GM19463 (cell line): Measurements from ENCODE around the gene LYPD6B.

Experiments used
- ATAC-seq: cut with Tn5 transposase; IDR thresholded peaks from one replicate; pipeline ENCODE4 v1.9.1; 2021; ENCODE audit warnings: mild to moderate bottlenecking, moderate library complexity; ENCODE audit not compliant: unreplicated experiment

Gene LYPD6B

GRCh38 chr2:149037851-149038250 is 648 bp upstream of the LYPD6B start:
- ATAC-seq, result no peak

DNA sequence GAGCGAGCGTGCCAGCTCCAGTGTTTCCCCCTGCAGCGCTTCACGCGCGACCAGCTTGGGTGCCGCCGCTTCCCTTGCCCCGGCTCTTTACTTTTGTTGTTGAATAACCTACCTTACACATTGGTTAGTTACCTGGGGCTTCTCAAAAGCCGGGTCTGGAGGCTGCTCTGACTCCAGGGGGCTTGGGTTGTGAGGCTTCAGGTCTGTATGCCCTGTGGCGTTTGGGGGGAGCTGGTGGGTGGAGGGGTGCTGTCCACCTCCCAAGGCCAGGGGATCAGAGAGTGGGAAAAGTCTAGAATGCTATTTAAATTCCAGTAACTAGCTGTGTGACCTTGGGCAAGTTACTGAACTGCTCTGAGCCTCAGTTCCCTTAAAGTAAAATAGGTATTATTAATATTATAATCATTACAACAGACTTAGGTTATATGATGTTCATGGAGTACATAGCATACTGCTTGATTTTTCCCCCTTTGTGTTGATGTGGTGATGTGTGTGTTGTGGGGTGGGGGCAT is 770 bp downstream of the LYPD6B start:
- no peak for ATAC-seq

- no peak for ATAC-seq
These were observed 2.0 kb downstream of the LYPD6B start for GRCh38 chr2:149040451-149040850.

- no peak for ATAC-seq
These were observed 3.0 kb downstream of the LYPD6B start for GRCh38 chr2:149041482-149041881.

DNA sequence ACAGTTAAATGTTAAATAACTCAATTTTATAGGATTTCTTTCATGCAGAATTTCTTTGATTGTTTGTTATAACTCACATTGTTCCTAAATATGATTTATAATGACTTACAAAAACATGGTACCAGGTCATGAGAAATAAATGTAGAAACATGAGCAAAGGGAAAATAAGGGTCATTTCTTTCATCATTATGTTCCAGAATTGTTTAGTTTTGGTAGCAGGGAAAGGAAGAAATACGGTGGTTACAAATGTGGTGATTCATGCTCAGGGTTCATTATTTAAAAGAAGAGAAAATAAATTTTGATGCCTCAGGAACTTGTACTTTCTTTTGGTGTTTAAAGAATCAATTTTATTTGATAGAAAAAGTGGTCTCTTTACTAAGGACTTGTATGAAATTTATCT is 4.4 kb downstream of the LYPD6B start:
- no peak for ATAC-seq

DNA sequence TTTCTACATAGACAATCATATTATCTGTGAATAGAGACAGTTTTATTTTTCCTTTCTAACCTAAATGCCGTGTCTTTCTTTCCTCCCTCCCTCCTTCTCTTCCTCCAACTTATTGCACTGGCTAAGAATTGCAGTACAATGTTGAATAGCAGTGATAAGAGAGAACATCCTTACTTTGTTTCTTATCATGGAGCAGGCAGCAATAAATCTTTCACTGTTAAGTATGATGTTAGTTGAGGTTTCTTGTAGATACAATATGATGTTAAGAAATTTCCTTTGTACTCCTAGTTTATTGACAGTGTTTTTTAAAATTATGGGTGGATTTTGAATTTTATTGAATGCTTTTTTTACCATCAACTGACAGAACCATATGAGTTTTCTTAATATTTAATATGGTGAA is 6.0 kb downstream of the LYPD6B start:
- ATAC-seq, result no peak

GRCh38 chr2:149047118-149047517 is 8.6 kb downstream of the LYPD6B start:
- ATAC-seq, result no peak

DNA sequence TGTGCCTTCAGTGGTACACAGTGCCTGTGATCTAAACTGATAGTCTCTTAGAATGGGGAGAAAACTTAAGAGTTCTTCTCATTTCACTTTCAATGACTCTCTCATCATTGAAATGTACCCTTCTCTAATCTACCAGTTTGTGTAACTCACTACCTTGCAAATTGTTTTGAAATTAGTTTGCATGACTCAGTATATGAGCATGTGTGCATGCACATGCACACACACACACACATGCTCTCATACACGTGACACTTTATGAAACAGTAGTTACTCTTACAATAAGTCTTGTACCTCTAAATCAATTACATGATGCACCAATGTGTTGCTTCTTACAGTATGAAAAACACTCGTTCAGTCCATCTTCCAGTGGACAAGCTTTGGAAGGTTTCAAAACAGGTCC is 10.6 kb downstream of the LYPD6B start:
- no peak for ATAC-seq

DNA sequence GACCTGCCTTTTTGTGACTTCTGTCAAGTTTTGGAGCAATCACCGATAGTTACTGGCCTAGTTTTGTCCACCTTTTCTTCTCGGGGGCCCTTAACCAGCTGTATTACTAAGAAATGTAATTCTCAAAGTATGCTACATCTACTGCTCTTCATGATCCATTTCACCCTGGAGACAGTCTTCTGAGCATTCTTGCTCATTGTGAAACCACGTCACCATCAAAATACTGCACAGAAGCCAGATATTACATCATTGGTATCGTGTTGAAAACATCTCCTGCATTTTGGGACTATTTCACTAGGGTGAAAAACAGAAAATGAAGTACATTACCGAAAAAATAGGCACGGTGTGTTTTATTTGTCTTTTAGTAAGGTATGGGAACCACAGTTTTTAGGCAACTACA is 11.7 kb downstream of the LYPD6B start:
- ATAC-seq, result peak; percentile 93

DNA sequence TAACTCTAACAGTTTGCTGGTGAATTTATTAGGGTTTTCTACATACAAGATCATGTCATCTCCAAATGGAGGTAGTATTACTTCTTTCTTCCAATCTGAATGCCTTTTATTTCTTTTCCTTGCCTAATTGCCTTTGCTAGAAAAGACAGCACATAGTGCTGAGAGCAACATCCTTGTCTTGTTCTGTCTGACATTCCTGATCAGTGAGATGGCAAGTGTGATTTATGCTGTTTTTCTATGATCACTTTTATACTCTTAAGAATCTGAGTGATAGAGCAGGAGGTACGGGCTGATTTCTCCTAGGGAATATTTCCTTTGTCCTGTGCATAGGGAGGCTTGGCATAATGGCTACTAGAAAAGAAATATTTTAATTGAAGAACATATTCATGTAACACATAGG is 17.3 kb downstream of the LYPD6B start:
- ATAC-seq, result no peak

GRCh38 chr2:149056541-149057255 is 18.2 kb downstream of the LYPD6B start:
- ATAC-seq, result no peak

- no peak for ATAC-seq
These were observed 18.9 kb downstream of the LYPD6B start for GRCh38 chr2:149057401-149057800.

GRCh38 chr2:149058936-149059335 is 20.4 kb downstream of the LYPD6B start:
- no peak for ATAC-seq

DNA sequence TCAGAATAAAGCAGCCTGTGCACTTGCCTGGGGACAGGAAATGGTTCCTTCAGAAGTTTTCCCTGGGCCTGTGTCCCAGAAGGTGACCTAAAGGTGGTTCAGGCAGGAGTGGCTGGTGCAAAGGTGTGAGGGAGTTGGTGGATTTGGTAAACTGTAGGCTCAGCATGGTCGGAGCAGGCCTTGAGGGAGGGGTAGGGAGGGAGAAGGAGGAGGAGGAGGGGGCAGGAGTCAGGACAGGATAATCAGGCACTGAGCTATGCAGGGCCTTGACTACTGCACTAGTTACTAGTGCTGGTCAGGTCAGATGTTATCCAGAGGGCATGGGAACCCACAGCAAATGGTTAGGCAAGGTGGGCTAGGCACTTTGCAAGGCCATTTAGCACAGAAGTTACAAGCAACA is 21.3 kb downstream of the LYPD6B start:
- no peak for ATAC-seq

- ATAC-seq, result no peak
These were observed 22.7 kb downstream of the LYPD6B start for GRCh38 chr2:149061133-149061745.

DNA sequence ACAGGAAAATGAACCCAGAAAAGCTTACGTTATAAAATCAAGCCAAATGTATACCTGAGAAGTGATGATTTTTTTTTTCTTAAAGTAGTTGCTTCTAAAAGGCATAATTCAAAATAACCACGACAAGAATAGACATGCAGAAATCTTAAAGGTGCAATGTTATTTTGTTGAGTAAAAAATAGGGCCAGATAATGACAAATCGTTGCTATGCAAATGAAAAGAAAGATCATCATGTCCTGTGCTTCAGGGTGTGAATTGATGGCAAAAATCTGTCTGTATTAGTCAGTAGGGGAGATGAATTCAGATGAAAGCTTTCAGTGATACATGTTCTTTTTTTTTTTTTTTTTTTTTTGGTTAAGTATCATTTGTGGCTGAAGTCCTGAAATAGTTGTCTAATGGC is 24.0 kb downstream of the LYPD6B start:
- no peak for ATAC-seq

GRCh38 chr2:149063177-149063576 is 24.7 kb downstream of the LYPD6B start:
- no peak for ATAC-seq

GRCh38 chr2:149064365-149064841 is 25.9 kb downstream of the LYPD6B start:
- ATAC-seq, result no peak

- no peak for ATAC-seq
These were observed 26.5 kb downstream of the LYPD6B start for GRCh38 chr2:149064856-149065630.

DNA sequence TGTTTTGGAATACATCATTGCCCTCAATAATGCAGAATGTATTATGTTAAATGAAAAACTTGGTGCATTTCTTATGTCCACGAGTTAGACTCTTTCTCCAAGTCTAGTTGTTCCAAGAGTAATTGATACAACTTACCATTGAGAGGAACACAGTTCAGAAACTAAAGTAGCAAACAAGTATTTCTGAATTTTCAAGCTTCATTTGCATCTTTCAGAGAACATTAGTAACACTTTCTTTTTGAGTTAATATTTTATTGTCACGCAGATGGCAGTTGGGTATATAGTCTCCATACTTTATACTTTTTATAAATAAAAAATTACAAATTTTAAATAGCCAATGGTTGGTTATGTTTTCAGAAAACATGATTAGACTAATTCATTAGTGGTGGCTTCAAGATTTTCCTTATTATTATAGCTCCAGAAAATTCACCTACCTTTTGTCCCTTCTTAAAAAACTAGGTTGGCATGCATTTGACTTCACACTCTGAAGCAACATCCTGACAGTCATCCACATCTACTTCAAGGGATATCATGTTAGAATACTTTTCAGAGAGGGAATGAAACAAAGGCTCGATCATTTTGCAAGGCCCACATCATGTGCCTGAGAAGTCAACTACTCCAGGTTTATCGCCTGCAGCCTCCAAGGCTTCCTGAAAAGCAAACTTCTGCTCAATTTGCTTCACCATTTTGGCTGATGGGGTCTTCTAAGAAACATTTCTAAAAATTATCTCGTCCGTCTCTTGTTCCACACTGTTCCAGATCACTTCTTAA is 29.9 kb downstream of the LYPD6B start:
- ATAC-seq, result no peak
